ENCODE results near the gene PRRX1. TPM values are rescaled to one million over a fixed set of nuclear protein-coding genes. Genes with fewer than 3 reads are reported as not detected.

PRRX1 gene
- polyA plus RNA-seq, 3 donors, result not detected

DNA sequence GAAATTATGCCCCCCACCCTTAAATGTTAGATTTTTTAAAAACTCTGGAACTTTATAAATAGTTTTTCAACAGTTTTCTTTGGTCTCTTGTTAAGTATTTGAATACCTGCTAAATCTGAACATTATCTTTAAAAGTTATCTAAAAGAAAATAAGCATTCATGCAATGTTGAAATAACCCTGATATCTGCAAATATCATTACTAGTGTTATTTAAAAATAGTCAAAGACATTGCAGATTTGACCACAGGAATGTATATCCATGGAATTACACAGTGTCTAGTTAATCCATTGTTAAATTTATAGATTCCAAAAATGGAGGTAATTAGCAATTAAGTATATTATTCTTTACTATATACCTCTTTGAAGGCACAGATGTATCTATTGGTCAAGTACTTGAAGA, 42.0 kb downstream of the PRRX1 start:
- Histone ChIP-seq H2AFZ (ENCODE audit: insufficient read depth, low read depth, low read length, poor library complexity, severe bottlenecking) (no peak overlapping the region), H4K20me1 (ENCODE audit: insufficient read depth, low read length) (no peaks in the 10 kb centered on the region), H3K27ac (ENCODE audit: low read depth in 1 of 2, low read length in 2 of 2) (no peak overlapping the region), H3K4me2 (replicated peaks; ENCODE audit: extremely low read depth, low read length, poor library complexity, severe bottlenecking) (no peak overlapping the region), H3K9ac (ENCODE audit: insufficient read depth, low read length, poor library complexity, severe bottlenecking) (no peak overlapping the region), H3K79me2 (ENCODE audit: insufficient read depth, low read length) (no peaks in the 10 kb centered on the region), H3K4me3 (replicated peaks in 1 of 3; ENCODE audit: low read depth in 2 of 3, low read length in 3 of 3) (no peak overlapping the region), H3K36me3 (replicated peaks in 1 of 2; ENCODE audit: control insufficient read depth in 1 of 2, insufficient read depth in 2 of 2, low read length in 2 of 2) (no peaks in the 10 kb centered on the region), H3K4me1 (ENCODE audit: control insufficient read depth in 1 of 2, insufficient read depth in 2 of 2, low read length in 2 of 2) (no peaks in the 10 kb centered on the region), H3K9me3 (replicated peaks in 1 of 2; ENCODE audit: control insufficient read depth in 1 of 2, insufficient read depth in 1 of 2, low read length in 2 of 2) (peaks cover 0 to 3% of the 10 kb centered on the region in 2 donors), H3K27me3 (ENCODE audit: control insufficient read depth in 2 of 2, insufficient read depth in 2 of 2, low read length in 2 of 2) (no peaks in the 10 kb centered on the region)
- no peaks in the 10 kb centered on the region for H3K36me3 Mint-ChIP-seq
- H3K4me1 Mint-ChIP-seq, result no peaks in the 10 kb centered on the region
- TF ChIP-seq, protein P1, sequence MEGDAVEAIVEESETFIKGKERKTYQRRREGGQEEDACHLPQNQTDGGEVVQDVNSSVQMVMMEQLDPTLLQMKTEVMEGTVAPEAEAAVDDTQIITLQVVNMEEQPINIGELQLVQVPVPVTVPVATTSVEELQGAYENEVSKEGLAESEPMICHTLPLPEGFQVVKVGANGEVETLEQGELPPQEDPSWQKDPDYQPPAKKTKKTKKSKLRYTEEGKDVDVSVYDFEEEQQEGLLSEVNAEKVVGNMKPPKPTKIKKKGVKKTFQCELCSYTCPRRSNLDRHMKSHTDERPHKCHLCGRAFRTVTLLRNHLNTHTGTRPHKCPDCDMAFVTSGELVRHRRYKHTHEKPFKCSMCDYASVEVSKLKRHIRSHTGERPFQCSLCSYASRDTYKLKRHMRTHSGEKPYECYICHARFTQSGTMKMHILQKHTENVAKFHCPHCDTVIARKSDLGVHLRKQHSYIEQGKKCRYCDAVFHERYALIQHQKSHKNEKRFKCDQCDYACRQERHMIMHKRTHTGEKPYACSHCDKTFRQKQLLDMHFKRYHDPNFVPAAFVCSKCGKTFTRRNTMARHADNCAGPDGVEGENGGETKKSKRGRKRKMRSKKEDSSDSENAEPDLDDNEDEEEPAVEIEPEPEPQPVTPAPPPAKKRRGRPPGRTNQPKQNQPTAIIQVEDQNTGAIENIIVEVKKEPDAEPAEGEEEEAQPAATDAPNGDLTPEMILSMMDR (IDR thresholded peaks at IDR 0.05), result no peak
- no peak overlapping the region for H3K27ac Mint-ChIP-seq
- H3K27me3 Mint-ChIP-seq (ENCODE audit: low read depth in 3 of 3), result peaks cover 0 to 2% (median 2%) of the 10 kb centered on the region in 3 donors
- no peak for DNase-seq
- no peak overlapping the region for H3K4me3 Mint-ChIP-seq
- H3K9me3 Mint-ChIP-seq, result peaks cover 0 to 2% (median 0%) of the 10 kb centered on the region in 7 donors
- intact Hi-C loops (cut with micrococcal nuclease), result no loop called here

DNA sequence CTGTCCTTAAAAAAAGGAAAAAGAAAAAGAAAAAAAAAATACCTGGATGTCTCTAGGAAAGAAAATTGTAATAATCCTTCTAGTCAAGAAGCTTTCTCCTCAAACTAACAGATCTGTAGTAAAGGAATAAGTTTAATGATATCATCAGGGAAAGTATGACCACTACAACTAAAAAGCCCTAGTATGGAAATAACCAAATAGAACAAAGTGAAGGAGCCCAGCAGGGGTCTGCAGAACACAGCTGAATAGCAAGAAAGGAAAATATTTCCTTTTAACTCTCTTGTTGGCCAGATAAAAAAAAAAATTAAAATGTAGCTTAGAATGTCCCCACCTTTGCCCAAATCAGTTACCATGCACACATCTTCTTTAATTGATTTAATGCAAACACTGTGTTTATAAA, 43.2 kb downstream of the PRRX1 start:
- H3K4me3 ChIP-seq (replicated peaks in 1 of 3; ENCODE audit: low read depth in 2 of 3, low read length in 3 of 3), result no peak overlapping the region
- no peak for DNase-seq
- Mint-ChIP-seq H3K36me3 (no peaks in the 10 kb centered on the region), H3K4me1 (no peaks in the 10 kb centered on the region), H3K27ac (no peak overlapping the region), H3K9me3 (peaks cover 0 to 2% (median 0%) of the 10 kb centered on the region in 7 donors), H3K27me3 (ENCODE audit: low read depth in 3 of 3) (peaks cover 0 to 2% (median 2%) of the 10 kb centered on the region in 3 donors), H3K4me3 (no peak overlapping the region)
- no peaks in the 10 kb centered on the region for H4K20me1 ChIP-seq (ENCODE audit: insufficient read depth, low read length)
- H3K4me1 ChIP-seq (ENCODE audit: control insufficient read depth in 1 of 2, insufficient read depth in 2 of 2, low read length in 2 of 2), result no peaks in the 10 kb centered on the region
- TF ChIP-seq, protein P1 (IDR thresholded peaks at IDR 0.05), result no peak
- H3K79me2 ChIP-seq (ENCODE audit: insufficient read depth, low read length), result no peaks in the 10 kb centered on the region
- H3K27ac ChIP-seq (ENCODE audit: low read depth in 1 of 2, low read length in 2 of 2), result no peak overlapping the region
- no peak overlapping the region for H3K9ac ChIP-seq (ENCODE audit: insufficient read depth, low read length, poor library complexity, severe bottlenecking)
- H3K9me3 ChIP-seq (replicated peaks in 1 of 2; ENCODE audit: control insufficient read depth in 1 of 2, insufficient read depth in 1 of 2, low read length in 2 of 2), result peaks cover 0 to 3% of the 10 kb centered on the region in 2 donors
- intact Hi-C loops (cut with micrococcal nuclease), result no loop called here
- H3K36me3 ChIP-seq (replicated peaks in 1 of 2; ENCODE audit: control insufficient read depth in 1 of 2, insufficient read depth in 2 of 2, low read length in 2 of 2), result no peaks in the 10 kb centered on the region
- no peak overlapping the region for H3K4me2 ChIP-seq (replicated peaks; ENCODE audit: extremely low read depth, low read length, poor library complexity, severe bottlenecking)
- no peaks in the 10 kb centered on the region for H3K27me3 ChIP-seq (ENCODE audit: control insufficient read depth in 2 of 2, insufficient read depth in 2 of 2, low read length in 2 of 2)
- no peak overlapping the region for H2AFZ ChIP-seq (ENCODE audit: insufficient read depth, low read depth, low read length, poor library complexity, severe bottlenecking)
